Eye (tissue), 1 donor: ENCODE results near the gene TMEM200B.
A peak's percentile ranks its signal among the peaks of the same experiment; 100 is the strongest.
"Not testable (repeated sequence)": the region's sequence is repeated elsewhere in the genome, so short reads cannot be mapped to it uniquely, and the experiment has no call there.

Experiments
- DNase-seq: peaks from one replicate; pipeline ENCODE4 v3.0.0-alpha.2; 2015

Gene TMEM200B

GRCh38 chr1:29133861-29134694, 10.4 kb upstream of the TMEM200B start:
- DNase-seq = no peak

- not testable (repeated sequence) for DNase-seq
Observed at GRCh38 chr1:29131056-29131455, 7.4 kb upstream of the TMEM200B start.

GRCh38 chr1:29129916-29130315, 6.2 kb upstream of the TMEM200B start:
- no peak for DNase-seq

- no peak for DNase-seq
Observed at GRCh38 chr1:29128739-29129138, 5.0 kb upstream of the TMEM200B start.

GRCh38 chr1:29126198-29126597, 2.5 kb upstream of the TMEM200B start:
- no peak for DNase-seq

- no peak for DNase-seq
Observed at GRCh38 chr1:29125788-29126187, 2.1 kb upstream of the TMEM200B start.

- DNase-seq = no peak
Observed at GRCh38 chr1:29125237-29125641, 1.5 kb upstream of the TMEM200B start.

GRCh38 chr1:29124366-29125236, 898 bp upstream of the TMEM200B start:
- peak; percentile 89 for DNase-seq

- peak; percentile 77 for DNase-seq
Observed at GRCh38 chr1:29123053-29123886, 433 bp downstream of the TMEM200B start.

GRCh38 chr1:29122682-29123052, 1.0 kb downstream of the TMEM200B start:
- peak; percentile 77 for DNase-seq

GRCh38 chr1:29121936-29122681, 1.6 kb downstream of the TMEM200B start:
- peak; percentile 68 for DNase-seq

- peak; percentile 58 for DNase-seq
Observed at GRCh38 chr1:29121516-29121935, 2.2 kb downstream of the TMEM200B start.

GRCh38 chr1:29120947-29121485, 2.7 kb downstream of the TMEM200B start:
- DNase-seq = peak; percentile 79

- DNase-seq = no peak
Observed at GRCh38 chr1:29120367-29120766, 3.3 kb downstream of the TMEM200B start.

- DNase-seq = no peak
Observed at GRCh38 chr1:29119121-29119929, 4.4 kb downstream of the TMEM200B start.

GRCh38 chr1:29117381-29117780, 6.3 kb downstream of the TMEM200B start:
- no peak for DNase-seq

GRCh38 chr1:29114654-29115053, 9.0 kb downstream of the TMEM200B start:
- DNase-seq = no peak

GRCh38 chr1:29113413-29114117, 10.1 kb downstream of the TMEM200B start:
- DNase-seq = no peak

- no peak for DNase-seq
Observed at GRCh38 chr1:29112705-29113412, 10.8 kb downstream of the TMEM200B start.

- not testable (repeated sequence) for DNase-seq
Observed at GRCh38 chr1:29108041-29108440, 15.7 kb downstream of the TMEM200B start.
